ENCODE measurements around the gene CAMSAP1.

DNA sequence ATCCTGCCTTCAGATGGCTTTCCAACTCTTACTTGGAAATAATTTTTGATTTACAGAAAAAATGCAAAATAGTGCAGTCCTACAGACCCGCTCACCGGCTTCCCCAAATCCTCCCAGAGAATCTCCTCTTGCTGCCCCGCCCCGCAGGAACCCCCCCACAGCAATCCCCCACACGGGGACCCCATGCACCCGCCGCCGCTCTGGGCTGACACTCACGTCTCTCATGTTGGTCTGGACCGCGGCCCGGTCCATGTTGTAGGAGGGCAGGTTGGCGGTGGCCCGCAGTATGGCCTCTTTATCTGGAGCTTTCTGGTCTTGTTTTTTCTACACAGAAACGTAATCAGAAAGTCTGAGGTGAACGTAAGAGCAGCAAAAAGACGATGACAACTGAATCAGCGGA is 40.2 kb upstream of the CAMSAP1 start:
- TF ChIP-seq, protein P1, sequence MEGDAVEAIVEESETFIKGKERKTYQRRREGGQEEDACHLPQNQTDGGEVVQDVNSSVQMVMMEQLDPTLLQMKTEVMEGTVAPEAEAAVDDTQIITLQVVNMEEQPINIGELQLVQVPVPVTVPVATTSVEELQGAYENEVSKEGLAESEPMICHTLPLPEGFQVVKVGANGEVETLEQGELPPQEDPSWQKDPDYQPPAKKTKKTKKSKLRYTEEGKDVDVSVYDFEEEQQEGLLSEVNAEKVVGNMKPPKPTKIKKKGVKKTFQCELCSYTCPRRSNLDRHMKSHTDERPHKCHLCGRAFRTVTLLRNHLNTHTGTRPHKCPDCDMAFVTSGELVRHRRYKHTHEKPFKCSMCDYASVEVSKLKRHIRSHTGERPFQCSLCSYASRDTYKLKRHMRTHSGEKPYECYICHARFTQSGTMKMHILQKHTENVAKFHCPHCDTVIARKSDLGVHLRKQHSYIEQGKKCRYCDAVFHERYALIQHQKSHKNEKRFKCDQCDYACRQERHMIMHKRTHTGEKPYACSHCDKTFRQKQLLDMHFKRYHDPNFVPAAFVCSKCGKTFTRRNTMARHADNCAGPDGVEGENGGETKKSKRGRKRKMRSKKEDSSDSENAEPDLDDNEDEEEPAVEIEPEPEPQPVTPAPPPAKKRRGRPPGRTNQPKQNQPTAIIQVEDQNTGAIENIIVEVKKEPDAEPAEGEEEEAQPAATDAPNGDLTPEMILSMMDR (IDR thresholded peaks at IDR 0.05): no peak
- TF ChIP-seq TCF7L2 (IDR thresholded peaks at IDR 0.05; ENCODE audit: low read depth, low read length): no peak
